ENCODE data around the gene SKOR2.
"Not testable (repeated sequence)": the region's sequence is repeated elsewhere in the genome, so short reads cannot be mapped to it uniquely, and the experiment has no call there.

SKOR2 gene

GRCh38 chr18:47191961-47192360 lies 59.5 kb downstream of the SKOR2 start:
- no peak for DNase-seq (ENCODE audit: low read depth, low spot score)

GRCh38 chr18:47187721-47188120 lies 63.7 kb downstream of the SKOR2 start:
- DNase-seq (ENCODE audit: low read depth, low spot score), result no peak

GRCh38 chr18:47184419-47185050 lies 66.9 kb downstream of the SKOR2 start:
- no peak for DNase-seq (ENCODE audit: low read depth, low spot score)

GRCh38 chr18:47182156-47182555 lies 69.3 kb downstream of the SKOR2 start:
- not testable (repeated sequence) for DNase-seq (ENCODE audit: low read depth, low spot score)

GRCh38 chr18:47180765-47181164 lies 70.7 kb downstream of the SKOR2 start:
- DNase-seq (ENCODE audit: low read depth, low spot score), result no peak

GRCh38 chr18:47179520-47179919 lies 71.9 kb downstream of the SKOR2 start:
- no peak for DNase-seq (ENCODE audit: low read depth, low spot score)

GRCh38 chr18:47175898-47176575 lies 75.4 kb downstream of the SKOR2 start, which contains the start of gene IER3IP1:
Gene IER3IP1 (minus strand): TSS chr18:47176364. CDS start chr18:47176277, 87 bp downstream.
- DNase-seq (ENCODE audit: low read depth, low spot score), result peak; percentile 75

- DNase-seq (ENCODE audit: low read depth, low spot score), result no peak
Measured at GRCh38 chr18:47175283-47175897, 76.1 kb downstream of the SKOR2 start.

- DNase-seq (ENCODE audit: low read depth, low spot score), result no peak
Measured at GRCh38 chr18:47174545-47175116, 76.8 kb downstream of the SKOR2 start.

- no peak for DNase-seq (ENCODE audit: low read depth, low spot score)
Measured at GRCh38 chr18:47172476-47172875, 79.0 kb downstream of the SKOR2 start.

- no peak for DNase-seq (ENCODE audit: low read depth, low spot score)
Measured at GRCh38 chr18:47168913-47169312, 82.5 kb downstream of the SKOR2 start.

- no peak for DNase-seq (ENCODE audit: low read depth, low spot score)
Measured at GRCh38 chr18:47168509-47168908, 83.0 kb downstream of the SKOR2 start.

GRCh38 chr18:47166294-47166693 lies 85.2 kb downstream of the SKOR2 start:
- DNase-seq (ENCODE audit: low read depth, low spot score), result no peak

- DNase-seq (ENCODE audit: low read depth, low spot score), result no peak
Measured at GRCh38 chr18:47163241-47163640, 88.2 kb downstream of the SKOR2 start.

- DNase-seq (ENCODE audit: low read depth, low spot score), result no peak
Measured at GRCh38 chr18:47160256-47160655, 91.2 kb downstream of the SKOR2 start.

- DNase-seq (ENCODE audit: low read depth, low spot score), result not testable (repeated sequence)
Measured at GRCh38 chr18:47158404-47158803, 93.1 kb downstream of the SKOR2 start.
